Measurements from ENCODE around the gene TMEM132D.
"Not testable (repeated sequence)": the region's sequence is repeated elsewhere in the genome, so short reads cannot be mapped to it uniquely, and the experiment has no call there.

The TMEM132D gene

GRCh38 chr12:129067491-129067890 lies 836.3 kb downstream of the TMEM132D start:
- DNase-seq (ENCODE audit: low read depth) = no peak

DNA sequence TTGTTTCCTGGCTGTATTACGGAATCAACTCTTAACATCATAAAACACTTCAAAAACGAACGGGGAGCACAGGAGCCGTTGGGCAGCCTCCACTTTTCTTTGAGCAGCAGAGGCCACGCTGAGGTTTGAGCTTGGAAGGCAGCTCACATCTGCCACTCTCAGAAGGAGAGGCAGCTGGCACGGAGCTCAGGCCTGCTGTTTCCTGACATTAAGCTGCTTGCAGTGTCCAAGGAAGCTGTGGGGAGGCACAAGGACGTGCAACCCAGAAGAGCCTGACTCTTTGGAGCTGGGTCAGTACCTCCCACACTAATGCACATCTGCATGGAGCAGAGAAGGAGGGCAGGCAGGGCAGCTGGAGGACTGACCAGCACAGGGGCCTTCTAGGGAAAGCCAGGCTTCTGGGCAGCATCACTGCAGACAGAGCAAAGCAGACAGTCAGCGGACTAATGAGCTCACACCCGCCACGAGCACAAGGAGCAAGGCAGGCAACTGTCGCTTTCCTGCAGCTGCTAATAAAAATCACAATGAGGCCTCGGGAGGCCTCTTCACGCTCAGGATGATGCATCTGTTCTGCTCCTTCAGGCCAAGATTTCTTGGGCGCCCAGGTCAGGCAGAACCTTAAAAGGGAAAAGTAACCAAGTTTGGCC lies 839.5 kb downstream of the TMEM132D start:
- no peak for DNase-seq (ENCODE audit: low read depth)

DNA sequence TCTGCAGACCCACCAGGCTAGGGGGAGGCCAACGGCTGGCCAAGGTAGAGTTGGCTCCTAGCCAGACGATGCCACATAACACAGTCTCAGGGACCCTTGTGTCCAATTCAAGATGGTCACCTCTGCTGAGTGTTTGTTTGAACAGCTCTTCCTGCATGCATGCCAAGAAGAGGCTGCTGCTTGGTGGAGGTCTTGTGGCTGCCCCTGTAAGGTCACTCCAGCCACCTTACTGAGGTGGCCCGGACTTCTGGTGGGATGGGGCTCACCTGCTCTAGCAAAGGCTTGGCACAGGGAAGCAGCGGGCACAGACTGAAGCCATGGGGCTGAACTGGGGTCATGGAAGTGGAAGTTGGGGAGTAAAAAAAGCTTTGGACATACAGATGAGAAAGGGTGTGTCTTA lies 840.2 kb downstream of the TMEM132D start:
- no peak for DNase-seq (ENCODE audit: low read depth)

DNA sequence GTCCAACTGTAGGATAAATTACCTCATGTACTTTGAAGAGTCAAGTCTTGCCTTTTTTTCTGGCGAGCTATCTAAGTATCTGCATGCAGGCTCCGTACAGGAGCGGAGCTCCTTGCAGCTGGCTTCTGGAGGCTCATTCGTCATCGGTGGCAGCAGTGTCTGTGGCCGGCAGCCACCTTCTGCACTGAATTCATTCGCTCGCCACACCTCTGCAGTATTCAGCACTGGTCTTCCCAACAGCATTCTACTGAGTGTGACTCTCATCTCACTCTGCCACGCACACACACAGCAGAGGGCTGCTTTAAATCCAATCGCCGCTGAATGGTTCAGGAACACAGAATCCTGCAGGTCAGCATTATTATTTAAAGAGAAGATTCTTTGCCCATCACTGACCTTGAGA lies 850.6 kb downstream of the TMEM132D start:
- no peak for DNase-seq (ENCODE audit: low read depth)

- DNase-seq (ENCODE audit: low read depth) = no peak
These were observed 851.5 kb downstream of the TMEM132D start for GRCh38 chr12:129052373-129052772.

DNA sequence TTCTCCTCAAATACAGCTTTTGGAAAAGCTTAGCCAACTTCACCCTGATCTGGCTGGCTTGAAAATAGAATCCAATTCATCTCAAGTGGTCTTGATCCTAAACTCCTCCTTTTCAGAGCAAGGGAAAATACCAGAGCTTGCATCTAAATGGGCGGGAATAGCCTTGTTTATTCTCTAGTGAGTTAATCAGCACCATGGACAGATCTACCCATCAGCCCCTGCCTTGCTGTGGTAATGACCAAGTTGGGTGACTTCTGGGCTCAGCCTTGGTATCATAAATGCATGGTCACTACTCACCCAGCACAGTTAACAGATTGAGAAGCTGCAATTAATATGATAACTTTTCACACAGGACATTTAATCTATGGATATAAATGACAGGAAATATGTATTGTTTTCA lies 853.9 kb downstream of the TMEM132D start:
- DNase-seq (ENCODE audit: low read depth) = no peak

DNA sequence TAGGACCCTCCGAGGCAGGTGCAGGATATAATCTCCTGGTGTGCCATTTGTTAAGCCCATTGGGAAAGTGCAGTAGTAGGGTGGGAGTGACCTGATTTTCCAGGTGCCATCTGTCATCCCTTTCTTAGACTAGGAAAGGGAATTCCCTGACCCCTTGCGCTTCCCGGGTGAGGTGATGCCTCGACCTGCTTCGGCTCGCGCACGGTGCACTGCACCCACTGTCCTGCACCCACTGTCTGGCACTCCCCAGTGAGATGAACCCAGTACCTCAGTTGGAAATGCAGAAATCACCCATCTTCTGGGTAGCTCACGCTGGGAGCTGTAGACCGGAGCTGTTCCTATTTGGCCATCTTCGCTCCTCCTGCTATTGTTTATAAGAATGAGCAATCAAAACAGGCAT lies 860.5 kb downstream of the TMEM132D start:
- DNase-seq (ENCODE audit: low read depth) = not testable (repeated sequence)

- DNase-seq (ENCODE audit: low read depth) = no peak
These were observed 867.7 kb downstream of the TMEM132D start for GRCh38 chr12:129036135-129036534.

DNA sequence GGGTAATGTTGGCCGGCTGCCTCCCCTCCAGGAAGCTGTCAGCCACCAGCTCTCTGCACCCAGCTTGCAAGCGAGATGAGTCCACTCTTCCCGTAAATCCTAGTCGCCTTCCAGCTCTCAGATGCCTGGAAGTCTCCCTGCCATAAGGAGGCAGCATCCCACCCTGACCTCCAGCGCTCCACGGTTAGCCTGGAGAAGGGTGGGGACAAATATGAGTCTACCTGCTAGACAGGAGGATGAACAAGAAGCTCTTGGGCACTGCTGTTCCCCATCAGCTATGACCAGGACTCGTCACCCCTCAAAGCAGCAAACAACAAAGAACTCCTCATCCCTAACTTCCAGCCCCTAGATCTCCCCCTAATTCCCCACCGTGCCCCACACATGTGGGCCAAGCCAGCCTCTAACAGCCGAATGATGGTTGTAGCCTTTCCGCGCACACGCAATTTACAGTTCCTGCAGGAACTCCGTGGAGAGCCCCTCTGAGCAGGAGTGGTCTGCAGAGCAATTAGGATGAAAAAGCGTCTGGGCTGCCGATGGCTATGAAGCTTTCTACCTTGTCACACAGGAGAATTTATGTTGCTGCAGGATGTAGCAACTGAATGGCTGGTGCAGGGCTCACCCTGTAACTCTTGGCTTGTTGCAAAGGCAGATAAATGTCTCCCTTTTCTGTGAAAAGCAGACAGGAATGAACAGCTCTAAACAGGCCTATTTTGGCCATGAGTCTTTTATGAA lies 869.1 kb downstream of the TMEM132D start:
- DNase-seq (ENCODE audit: low read depth) = no peak

DNA sequence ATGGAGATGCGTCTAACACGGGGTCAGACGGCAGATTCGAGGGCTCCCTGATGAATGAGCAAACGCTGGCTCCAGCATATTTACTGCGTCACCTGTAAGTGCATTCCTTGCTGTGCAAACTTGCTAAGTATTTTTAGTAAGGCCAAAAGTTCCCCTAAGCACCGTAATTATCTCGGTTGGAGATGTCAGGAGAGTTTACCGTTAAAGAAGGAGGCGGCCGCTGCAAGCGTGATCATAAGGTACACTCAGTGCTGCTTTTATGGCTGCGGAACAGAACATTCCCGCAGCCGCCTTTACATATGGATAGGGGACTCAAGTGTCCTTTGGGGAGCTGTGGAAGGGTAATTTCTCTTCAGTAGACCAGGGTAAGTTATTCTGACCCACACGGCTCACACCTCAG lies 875.0 kb downstream of the TMEM132D start:
- no peak for DNase-seq (ENCODE audit: low read depth)

DNA sequence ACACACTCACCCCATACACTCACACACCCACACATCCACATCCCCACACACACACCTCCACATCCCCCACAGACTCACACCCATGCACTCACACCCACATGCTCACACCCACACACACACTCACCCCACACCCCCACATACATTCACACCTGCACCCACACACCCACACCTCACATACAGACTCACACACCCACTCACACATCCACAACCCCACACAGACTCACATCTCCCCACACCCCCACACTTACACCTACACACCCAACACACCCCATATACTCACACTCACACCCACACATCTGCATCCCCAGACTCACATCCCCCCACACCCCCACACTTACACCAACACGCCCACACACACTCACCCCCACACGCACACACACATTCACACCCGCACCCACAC lies 878.8 kb downstream of the TMEM132D start:
- no peak for DNase-seq (ENCODE audit: low read depth)
